ENCODE data around the gene C10orf105.

- TF ChIP-seq ZNF19 (tag by site-specific recombination; IDR thresholded peaks at IDR 0.05; ENCODE audit: low read depth) = no peak
- TF ChIP-seq CTCF (tag by site-specific recombination; IDR thresholded peaks at IDR 0.05) = no peak
- TF ChIP-seq ZNF501 (tag by site-specific recombination; IDR thresholded peaks at IDR 0.05) = no peak
- TF ChIP-seq, protein P1, sequence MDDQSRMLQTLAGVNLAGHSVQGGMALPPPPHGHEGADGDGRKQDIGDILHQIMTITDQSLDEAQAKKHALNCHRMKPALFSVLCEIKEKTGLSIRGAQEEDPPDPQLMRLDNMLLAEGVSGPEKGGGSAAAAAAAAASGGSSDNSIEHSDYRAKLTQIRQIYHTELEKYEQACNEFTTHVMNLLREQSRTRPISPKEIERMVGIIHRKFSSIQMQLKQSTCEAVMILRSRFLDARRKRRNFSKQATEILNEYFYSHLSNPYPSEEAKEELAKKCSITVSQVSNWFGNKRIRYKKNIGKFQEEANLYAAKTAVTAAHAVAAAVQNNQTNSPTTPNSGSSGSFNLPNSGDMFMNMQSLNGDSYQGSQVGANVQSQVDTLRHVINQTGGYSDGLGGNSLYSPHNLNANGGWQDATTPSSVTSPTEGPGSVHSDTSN (CRISPR knock-in tag; IDR thresholded peaks at IDR 0.05) = no peak
- no peak for TF ChIP-seq ZNF350 (tag by site-specific recombination; IDR thresholded peaks at IDR 0.05)
- TF ChIP-seq ZNF138 (tag by site-specific recombination; IDR thresholded peaks at IDR 0.05; ENCODE audit: borderline replicate concordance) = no peak
- TF ChIP-seq, protein P2, sequence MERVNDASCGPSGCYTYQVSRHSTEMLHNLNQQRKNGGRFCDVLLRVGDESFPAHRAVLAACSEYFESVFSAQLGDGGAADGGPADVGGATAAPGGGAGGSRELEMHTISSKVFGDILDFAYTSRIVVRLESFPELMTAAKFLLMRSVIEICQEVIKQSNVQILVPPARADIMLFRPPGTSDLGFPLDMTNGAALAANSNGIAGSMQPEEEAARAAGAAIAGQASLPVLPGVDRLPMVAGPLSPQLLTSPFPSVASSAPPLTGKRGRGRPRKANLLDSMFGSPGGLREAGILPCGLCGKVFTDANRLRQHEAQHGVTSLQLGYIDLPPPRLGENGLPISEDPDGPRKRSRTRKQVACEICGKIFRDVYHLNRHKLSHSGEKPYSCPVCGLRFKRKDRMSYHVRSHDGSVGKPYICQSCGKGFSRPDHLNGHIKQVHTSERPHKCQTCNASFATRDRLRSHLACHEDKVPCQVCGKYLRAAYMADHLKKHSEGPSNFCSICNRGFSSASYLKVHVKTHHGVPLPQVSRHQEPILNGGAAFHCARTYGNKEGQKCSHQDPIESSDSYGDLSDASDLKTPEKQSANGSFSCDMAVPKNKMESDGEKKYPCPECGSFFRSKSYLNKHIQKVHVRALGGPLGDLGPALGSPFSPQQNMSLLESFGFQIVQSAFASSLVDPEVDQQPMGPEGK (tag by site-specific recombination; IDR thresholded peaks at IDR 0.05) = no peak
- TF ChIP-seq ZNF354C (tag by site-specific recombination; IDR thresholded peaks at IDR 0.05; ENCODE audit: borderline replicate concordance, low read depth) = no peak
- no peak for TF ChIP-seq INSM2 (tag by site-specific recombination; IDR thresholded peaks at IDR 0.05)
- no peak for TF ChIP-seq REST (tag by site-specific recombination; IDR thresholded peaks at IDR 0.05)
- no peak for TF ChIP-seq ZNF639 (tag by site-specific recombination; IDR thresholded peaks at IDR 0.05)
- no peak for TF ChIP-seq ZNF777 (tag by site-specific recombination; IDR thresholded peaks at IDR 0.05; ENCODE audit: borderline replicate concordance)
- TF ChIP-seq ZNF140 (tag by site-specific recombination; IDR thresholded peaks at IDR 0.05) = no peak
- TF ChIP-seq KLF10 (tag by site-specific recombination; IDR thresholded peaks at IDR 0.05) = no peak
Measured at GRCh38 chr10:71755179-71755879, 35.8 kb upstream of the C10orf105 start.
